ENCODE results near the gene KRTAP10-9.
"Not testable (repeated sequence)": the region's sequence is repeated elsewhere in the genome, so short reads cannot be mapped to it uniquely, and the experiment has no call there.

- not testable (repeated sequence) for TF ChIP-seq CTCF, POLR2A (IDR thresholded peaks at IDR 0.05)
Measured at GRCh38 chr21:44590897-44591800, 35.7 kb upstream of the KRTAP10-9 start.

Data from vagina (tissue), 2 donors.